GM18907 (cell line): Measurements from ENCODE around the gene TBC1D2B.

Experiments used
- ATAC-seq: cut with Tn5 transposase; IDR thresholded peaks from one replicate; pipeline ENCODE4 v1.9.1; 2021; ENCODE audit warnings: mild to moderate bottlenecking, moderate library complexity; ENCODE audit not compliant: unreplicated experiment

The TBC1D2B gene

DNA sequence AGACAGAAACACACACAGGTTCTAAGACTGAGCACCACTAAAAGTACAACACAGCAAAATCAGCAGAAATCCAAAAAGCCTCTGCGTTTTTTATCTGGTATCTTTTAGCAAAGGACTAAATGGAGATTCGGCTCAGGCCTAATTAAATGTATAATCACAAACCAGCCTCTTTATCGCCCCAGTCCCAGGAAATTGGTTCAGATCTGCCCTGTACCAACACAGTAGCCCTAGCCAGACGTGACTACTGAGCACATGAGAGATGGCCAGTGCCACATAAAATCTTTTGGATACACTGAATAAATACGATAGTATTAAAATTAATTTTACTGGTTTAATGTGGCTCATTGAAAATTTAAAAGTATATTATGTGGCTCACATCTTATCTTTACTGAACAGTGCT, 19.7 kb downstream of the TBC1D2B start:
- ATAC-seq: no peak

DNA sequence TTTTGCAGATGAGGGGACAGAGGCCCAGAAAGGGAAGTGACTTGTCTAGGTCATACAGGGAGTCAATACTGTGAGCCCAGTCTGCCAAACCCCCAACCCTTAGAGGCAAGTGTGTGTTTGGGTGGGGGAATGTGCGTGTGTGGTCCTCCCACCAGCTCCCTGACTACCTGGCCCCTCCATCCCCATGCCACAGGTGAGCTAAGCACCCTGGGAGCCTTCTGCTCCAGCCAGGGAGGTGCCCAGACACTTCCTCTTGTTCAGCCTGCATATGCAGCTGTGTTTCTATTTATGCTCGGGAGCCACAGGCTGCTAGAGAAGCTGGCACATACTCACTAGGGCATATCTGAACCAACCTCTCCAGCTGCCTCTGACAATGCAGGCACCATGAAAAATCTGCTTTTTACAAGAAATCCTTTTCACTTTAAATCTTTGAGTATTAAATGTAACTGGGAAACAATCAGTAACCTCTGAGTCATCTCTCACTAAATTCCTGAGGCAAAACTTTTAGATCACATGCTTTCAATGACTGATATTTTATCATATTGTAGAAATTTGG, 20.7 kb downstream of the TBC1D2B start:
- no peak for ATAC-seq

DNA sequence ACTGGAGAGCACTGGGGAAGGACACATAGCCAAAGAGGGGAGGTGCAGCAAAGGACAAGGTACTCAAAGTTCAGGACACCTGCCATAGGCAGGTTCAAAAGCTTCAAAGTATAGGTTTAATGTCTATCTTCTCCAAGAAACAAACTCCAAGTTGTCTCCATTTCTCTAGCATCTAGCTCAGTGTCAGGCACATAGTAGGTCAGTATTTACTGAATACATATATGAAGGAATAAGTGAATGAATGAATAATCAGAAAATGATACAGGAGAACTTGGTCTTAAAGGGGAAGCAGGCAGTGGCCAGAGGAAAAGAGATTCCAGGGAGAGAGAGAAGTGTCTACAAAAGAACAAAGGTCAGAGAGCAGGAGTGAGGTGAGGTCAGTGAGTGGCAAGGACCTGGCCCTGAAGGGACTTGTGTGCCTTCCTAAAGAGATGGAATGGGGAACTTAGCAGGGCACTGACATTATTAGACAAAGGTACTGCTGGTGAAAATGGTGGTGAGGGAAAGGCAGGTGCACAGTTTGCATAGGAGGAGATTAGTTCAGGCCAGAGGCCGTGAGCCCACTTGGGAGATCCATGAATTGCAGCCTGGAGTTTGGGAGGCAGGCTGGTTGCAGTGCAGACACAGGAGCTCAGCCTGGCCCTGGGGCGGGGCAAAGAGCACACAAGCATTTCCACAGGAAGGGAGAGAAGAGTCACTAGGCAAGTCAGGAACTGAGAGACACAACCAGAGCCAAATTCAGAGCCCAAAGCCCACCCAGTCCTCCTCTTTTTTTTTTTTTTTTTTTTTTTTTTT, 21.4 kb downstream of the TBC1D2B start:
- ATAC-seq: no peak

DNA sequence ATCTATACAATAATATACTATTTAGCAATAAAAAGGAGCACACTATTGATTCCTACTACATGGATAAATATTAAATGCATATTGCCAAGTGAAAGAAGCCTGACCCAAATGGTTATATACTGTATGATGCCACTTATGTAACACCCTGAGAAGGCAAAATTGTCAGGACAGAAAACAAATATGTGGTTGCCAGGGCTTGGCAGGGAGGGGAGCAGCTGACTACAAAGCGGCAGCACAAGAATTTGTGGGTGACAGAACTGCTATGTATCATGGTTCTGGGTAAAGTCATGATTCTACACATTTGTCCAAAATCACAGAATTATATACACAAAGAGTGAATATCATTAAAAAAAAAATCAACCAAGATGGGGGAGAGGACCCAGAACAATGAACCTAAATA, 22.5 kb downstream of the TBC1D2B start:
- no peak for ATAC-seq

DNA sequence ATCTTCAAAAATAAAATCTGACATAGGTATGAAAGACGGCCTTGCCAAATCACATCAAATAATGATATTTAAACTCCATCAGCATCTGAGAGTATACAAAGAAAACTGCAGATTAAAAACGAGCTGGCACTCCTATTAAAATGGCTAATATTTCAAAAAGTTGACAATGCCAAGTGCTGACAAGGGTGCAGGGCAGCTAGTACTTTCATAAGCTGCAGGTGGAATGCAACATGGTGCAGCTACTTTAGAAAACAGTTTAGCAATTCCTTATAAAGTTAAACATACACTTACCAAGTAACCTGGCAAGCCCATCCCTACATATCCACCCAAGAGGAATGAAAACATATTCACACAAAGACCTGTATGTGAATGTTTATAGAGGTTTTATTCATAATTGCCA, 23.0 kb downstream of the TBC1D2B start:
- ATAC-seq: no peak

DNA sequence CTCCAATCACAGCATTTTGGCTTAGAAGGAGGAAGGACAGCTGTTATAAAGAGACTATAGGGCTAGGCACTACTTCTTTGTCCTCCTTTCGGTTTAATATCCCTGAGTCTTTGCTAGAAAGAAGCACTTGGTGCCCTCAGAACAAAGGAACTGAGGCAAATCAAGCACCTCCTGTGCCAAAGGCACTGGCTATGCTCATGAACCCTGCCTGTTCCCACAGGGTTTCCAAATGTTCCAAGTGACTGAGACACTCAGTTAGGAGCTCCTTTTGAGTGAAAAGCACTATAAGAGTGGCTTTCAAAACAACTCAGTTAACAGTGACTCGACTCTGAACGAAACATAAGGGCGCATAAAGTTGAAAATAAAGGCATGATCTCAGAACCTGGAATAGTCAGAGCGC, 25.0 kb downstream of the TBC1D2B start:
- no peak for ATAC-seq

DNA sequence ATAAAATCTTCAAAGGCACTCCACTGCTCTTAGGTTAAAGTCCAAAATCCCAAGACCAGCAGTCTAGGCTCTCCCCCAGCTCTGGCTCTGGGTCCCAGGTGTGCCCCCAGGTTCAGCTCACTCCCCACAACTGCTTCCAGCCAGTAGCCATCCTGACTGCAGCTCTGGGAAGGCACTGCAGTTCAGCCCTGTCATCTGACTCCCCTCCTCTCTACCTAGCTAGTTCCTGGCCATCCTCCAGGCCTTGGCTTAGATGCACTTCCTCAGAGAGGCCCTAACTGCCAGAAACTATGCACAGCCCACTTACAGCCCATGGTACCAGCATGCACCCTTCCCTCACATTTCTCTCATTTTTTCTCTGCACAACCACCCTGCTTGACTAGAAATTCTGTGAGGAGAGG, 25.5 kb downstream of the TBC1D2B start:
- no peak for ATAC-seq

DNA sequence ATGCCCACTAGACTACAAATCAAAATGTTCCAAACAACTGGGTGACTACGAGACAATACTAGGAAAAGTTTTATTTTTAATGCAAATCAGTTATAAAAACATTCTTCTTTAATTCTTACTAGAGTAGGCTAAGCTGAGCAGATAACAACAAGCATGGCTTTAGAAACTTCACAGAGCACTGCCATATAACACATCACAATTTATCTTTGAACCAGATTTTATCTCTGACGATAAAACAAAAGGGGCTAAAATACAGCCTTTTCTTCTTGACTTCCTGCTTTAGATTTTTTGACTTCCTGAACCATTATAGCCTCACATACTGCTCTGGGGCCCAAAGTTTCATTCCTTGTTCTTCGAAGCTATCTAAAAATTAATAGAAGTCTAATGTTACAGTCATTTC, 25.9 kb downstream of the TBC1D2B start:
- no peak for ATAC-seq

DNA sequence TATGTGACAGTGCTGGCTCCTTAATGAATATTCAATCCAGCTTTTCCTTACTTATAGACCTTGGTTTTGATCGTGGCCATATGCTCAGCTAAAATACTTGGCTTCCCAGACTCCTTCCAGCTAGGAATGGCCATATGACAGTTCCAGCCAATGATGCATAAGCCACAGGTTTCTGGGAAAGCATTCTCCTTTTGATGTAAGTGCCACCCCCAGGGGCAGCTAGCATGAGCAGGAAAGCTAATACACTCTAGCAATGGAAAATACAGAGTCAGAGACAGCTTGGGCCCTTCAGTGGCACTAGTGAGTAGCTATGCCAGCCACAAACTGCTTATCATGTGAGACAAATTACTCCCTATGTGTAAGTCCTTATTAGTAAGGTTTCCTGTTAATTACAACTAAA, 26.7 kb downstream of the TBC1D2B start:
- no peak for ATAC-seq

DNA sequence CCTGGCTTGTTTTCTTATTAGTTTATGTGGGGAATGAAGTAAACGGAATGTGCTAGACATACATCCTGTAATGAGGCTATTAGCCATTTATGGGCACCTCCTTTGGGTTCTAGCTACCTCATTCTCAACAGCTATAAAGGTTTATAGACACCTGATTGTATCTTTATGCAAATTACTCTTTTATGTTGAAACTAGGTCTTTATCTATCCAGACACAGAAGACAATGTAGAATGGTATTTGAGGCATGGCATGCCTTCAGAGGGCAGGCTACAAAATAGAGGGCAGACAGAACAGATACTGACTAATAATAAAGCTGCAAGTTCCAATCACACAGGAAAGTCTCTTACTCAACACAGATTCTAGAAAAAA, 27.1 kb downstream of the TBC1D2B start:
- ATAC-seq: peak; percentile 27

DNA sequence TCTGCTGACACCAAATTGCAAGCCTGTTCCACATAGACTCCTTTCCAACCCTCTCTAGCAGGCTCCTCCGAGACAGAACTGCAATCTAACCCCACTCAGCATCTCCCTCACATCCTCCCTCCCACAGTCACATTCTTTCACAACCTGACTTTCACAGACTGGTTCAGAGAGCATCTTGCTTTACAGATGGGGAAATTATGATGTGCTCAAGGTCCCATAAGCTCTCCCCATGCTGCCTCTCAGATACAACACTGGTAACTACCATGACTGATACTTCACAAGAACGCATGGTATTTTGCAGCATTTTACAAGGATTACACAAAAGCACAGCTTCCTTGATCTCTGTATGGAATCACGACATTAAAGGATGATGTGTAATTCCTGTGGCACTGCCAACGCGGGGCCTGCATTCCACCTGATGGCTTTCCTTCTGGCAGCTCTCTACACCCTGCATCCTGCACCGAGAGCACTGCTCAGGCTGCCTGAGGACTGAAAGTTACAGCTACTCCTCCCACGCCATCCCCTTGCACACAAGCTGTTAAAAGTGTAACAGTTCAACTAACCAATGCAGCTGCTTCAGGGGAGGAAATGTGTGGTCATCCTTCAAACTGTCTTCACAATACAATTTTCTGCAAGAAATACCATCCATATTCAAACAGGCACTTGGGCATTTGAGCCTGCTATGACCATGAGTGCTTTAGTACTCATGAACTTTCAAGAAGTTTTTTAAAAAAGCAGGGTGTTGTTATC, 27.6 kb downstream of the TBC1D2B start:
- ATAC-seq: peak; percentile 67

DNA sequence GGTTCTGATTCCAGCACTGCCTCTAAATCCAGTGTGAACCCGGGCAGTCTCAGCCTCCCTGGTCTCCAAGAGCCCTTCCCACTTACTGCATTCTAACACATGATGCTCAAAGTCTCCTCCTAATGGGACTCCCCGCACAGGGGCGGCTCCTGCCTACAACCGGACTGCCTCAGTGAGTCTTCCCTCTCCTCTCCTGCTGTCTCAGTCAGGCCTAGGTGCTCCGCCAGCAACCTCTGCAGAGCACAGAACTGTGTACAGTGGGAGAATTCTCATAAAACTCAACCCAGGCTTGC, 28.9 kb downstream of the TBC1D2B start:
- ATAC-seq: no peak

DNA sequence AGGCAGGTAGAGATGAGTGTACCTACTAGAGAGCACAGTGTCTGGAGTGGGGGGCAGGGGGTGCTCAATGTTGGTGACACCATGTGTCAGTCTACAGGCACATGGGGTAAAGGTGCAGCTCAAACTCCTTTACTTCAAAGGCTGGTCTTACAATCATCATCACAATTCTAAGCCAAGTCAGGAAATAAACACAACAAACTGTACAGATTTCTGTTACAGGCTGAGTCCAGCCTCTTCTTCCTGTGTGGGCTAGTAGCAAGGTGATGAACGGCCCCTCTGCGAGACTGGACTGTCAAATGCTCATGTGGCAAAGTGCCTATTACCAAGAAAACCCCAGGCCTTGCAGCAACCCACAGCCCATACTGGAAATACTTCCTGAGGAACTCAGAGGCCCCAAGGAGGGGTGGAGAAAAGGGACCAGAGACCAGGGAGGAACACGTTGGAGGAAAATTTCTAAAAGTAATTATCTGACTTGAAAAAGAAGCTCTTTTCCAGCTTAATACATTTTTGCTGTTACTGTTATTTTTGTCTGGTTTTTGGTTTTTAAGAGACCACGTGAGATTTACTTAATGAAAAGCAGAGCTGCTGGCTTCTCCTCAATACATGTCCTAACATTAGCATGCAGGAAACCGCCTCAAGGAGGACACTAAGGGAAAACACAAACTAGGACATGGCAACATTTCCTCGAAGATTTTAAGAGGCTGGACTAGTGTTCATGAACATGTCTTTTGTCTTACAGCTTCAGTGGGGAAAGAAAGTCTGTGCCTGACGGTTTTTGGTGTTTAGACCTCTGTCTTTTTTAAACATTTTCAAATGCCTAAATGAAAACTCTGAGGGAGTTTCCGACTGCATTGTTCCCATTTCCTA, 29.5 kb downstream of the TBC1D2B start:
- no peak for ATAC-seq

DNA sequence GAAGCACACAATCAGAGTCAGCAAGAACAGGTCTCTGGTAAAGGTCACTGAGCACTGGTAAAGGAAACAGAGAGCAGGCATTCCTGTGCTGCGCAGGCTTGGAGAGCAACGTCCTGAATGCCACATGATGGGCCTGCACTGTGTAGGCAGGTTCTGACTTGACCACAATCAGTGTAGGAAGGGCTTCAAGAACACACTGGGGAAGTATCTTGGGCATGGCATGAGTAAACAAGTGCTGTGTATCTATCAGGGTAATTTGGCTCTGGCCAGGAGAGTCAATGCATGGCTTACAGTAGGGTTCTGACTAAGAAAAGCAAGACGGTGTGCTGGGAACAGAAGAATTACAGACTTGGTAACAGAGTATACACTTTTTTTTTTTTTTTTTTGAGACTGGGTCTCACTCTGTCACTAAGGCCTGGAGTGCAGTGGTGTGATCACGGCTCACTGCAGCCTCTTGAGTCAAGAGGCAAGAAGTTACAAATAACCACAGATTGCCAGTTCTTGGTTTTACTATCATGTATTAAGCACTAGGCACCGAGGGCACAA, 30.6 kb downstream of the TBC1D2B start:
- peak; percentile 38 for ATAC-seq

DNA sequence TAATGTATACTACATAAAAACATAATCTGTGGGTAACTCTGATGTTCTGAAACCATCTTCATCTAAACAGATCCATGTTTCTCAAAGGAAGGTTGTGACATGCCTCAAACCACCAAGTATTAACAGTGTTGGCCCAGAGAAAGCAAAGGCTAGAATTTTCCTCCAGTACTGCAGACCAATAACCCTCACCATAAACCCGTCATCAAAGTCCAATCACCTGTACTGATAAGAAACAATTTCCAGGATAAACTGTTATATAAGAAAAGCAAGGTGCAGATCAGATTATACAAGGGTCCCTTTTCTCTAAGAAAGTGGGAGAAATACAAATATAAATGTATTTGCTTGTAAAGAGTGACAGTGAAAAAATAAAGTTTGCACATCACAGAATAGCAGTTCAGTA, 32.3 kb downstream of the TBC1D2B start:
- no peak for ATAC-seq

DNA sequence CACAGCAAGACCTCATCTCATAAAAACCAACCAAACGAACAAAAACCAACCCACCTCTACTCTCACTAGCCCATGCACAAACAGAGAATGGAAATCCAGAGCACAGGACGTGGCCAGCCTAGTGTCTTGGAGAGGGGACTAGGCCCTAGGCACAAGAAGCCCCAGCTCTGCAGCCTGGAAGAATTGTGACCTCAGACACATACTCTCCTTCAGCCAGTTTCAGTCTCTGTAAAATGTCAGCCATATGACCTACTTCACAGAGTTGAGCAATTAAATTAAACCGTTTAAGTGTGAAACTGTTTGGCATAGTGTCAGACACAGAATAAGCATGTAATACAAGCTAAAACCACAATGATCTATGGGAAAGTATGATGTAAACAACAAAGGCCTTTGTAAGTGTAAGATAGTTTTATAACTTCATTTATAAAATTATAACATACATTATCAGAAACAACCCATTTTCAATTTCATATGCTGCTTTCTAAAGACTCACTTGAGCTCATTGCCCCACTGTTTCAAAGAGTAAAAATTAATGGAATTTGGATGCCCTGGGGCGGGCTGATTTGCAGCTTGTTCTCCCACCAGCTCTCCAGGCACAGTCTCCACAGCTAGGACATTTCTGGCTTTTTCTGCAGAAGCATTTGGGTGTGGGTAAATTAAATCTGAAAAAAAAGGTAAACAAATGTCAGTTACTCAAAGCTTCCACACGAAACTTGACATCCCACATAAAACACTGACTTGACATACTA, 32.9 kb downstream of the TBC1D2B start:
- no peak for ATAC-seq

DNA sequence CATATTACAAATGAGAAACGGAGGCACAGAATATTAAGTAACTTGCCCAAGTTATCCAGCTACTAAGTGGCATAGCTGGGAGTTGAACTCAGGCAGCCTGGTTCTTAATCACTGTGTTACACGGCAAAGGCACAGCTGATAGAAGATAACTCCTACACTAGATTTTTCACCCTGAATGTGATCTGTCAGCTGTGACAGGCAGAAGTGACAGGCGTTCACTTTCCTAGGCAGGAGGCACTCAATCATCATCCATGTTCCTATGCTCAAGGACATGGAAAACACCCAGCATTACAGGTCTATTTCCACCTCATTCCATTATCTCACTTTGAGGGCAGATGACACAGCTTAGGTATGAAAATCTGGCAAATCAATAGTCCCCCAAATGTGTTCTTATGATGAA, 35.6 kb downstream of the TBC1D2B start:
- ATAC-seq: no peak

DNA sequence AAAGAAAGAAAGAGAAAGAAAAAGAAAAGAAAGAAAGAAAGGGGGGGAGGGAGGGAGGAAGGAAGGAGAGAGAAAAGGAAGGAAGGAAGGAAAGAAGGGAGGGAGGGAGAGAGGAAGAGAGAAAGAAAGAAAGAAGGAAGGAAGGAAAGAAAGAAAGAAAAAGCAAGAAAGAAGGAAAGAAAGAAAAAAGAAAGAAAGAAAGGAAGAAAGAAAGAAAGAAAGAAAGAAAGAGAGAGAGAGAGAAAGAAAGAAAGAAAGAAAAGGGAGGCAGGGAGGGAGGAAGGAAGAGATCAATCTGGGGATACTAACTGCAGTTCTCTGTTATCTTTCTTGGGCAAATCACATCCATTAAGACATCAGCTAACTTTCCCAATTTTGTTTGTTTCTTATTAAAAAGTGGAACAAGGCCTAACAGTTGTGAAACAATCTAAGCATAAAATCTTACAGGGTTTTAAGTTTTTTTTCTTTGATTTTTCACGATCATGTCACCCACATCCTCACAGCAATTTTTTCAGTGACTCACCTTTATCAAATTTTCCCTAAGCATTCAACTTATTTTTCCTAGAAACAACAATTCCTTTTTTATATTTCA, 36.8 kb downstream of the TBC1D2B start:
- no peak for ATAC-seq

DNA sequence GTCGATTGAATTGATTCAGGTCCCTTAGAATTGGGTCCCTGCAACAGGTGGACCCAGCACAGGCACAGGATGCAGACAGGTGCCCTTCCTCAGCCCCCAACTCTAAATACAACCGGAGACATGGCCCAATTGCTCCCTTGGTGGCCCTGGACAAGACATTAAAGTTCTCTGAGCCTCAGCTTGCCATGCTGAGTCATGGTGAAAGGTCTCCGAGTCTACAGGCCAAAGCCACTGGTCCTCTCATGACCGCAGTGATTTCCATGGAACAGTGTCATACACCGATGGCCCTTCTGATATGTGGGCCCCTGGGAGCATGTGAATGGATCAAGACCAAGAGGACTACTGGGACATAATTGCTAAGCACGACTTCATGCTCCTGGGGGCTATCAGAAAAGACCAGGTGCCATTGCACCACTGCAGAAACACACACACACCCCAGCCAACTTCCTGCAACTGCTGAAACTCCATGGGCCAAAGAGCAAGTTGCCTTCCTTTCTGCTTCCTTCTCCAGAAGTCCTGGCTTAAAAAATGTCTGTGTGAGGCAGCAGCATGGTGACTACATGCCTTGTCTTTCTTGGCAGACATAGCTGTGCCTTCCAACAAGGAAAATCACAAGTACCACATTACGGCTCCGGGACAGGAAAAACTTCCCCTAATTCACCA, 38.8 kb downstream of the TBC1D2B start:
- no peak for ATAC-seq
